Neural crest cell (in vitro differentiated cells): Measurements from ENCODE around the gene CLNK. TPM values are rescaled to one million over a fixed set of nuclear protein-coding genes. Genes with fewer than 3 reads are reported as not detected.

Source experiments
- DNase-seq: peaks from one replicate; pipeline ENCODE4 v3.0.0; 2021; ENCODE audit warnings: low read depth, mixed read lengths, low spot score
- H3K27ac Mint-ChIP-seq: one replicate; pipeline ENCODE4 v1.8.0; 2021; ENCODE audit warnings: mild to moderate bottlenecking, mixed read lengths; ENCODE audit not compliant: unreplicated experiment
- H3K27me3 Mint-ChIP-seq: 2 replicates; pipeline ENCODE4 v1.8.0; 2021; ENCODE audit warnings: low read depth, mild to moderate bottlenecking, mixed read lengths
- H3K36me3 Mint-ChIP-seq: 2 replicates; pipeline ENCODE4 v1.8.0; 2021; ENCODE audit warnings: low read depth, mild to moderate bottlenecking, mixed read lengths
- H3K4me1 Mint-ChIP-seq: 2 replicates; pipeline ENCODE4 v1.8.0; 2021; ENCODE audit warnings: mixed read lengths
- H3K4me3 Mint-ChIP-seq: one replicate; pipeline ENCODE4 v1.8.0; 2021; ENCODE audit warnings: mild to moderate bottlenecking, mixed read lengths
- H3K9me3 Mint-ChIP-seq: 2 replicates; pipeline ENCODE4 v1.8.0; 2021; ENCODE audit warnings: mixed read lengths
- total RNA-seq: library from RNA; stranded (reverse); gene quantifications from 2 replicates; pipeline ENCODE4 v1.2.1, GENCODE V29; 2021
- TF ChIP-seq, protein P1 (sequence below): fragments of 200-600 bp; sonication (generic); conservative IDR thresholded peaks from 2 replicates; pipeline ENCODE4 v1.5.0; 2021; ENCODE audit warnings: antibody characterized with exemption, mild to moderate bottlenecking

Gene CLNK
- total RNA-seq, 1 donor from 2014 or later, result not detected

- Mint-ChIP-seq H3K27me3 (no peaks in the 10 kb centered on the region), H3K4me1 (no peaks in the 10 kb centered on the region), H3K9me3 (peaks cover 7% of the 10 kb centered on the region), H3K27ac (no peak overlapping the region), H3K4me3 (no peak overlapping the region), H3K36me3 (no peaks in the 10 kb centered on the region)
- no peak for DNase-seq
- TF ChIP-seq, protein P1, sequence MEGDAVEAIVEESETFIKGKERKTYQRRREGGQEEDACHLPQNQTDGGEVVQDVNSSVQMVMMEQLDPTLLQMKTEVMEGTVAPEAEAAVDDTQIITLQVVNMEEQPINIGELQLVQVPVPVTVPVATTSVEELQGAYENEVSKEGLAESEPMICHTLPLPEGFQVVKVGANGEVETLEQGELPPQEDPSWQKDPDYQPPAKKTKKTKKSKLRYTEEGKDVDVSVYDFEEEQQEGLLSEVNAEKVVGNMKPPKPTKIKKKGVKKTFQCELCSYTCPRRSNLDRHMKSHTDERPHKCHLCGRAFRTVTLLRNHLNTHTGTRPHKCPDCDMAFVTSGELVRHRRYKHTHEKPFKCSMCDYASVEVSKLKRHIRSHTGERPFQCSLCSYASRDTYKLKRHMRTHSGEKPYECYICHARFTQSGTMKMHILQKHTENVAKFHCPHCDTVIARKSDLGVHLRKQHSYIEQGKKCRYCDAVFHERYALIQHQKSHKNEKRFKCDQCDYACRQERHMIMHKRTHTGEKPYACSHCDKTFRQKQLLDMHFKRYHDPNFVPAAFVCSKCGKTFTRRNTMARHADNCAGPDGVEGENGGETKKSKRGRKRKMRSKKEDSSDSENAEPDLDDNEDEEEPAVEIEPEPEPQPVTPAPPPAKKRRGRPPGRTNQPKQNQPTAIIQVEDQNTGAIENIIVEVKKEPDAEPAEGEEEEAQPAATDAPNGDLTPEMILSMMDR, result no peak
These were observed 18.6 kb upstream of the CLNK start for GRCh38 chr4:10703156-10703555.

- no peak overlapping the region for H3K27ac Mint-ChIP-seq
- TF ChIP-seq, protein P1, result no peak
- no peak for DNase-seq
- no peak overlapping the region for H3K4me3 Mint-ChIP-seq
- H3K27me3 Mint-ChIP-seq, result no peaks in the 10 kb centered on the region
- H3K36me3 Mint-ChIP-seq, result no peaks in the 10 kb centered on the region
- peaks cover 2% of the 10 kb centered on the region for H3K9me3 Mint-ChIP-seq
- H3K4me1 Mint-ChIP-seq, result no peaks in the 10 kb centered on the region
These were observed 17.3 kb upstream of the CLNK start for GRCh38 chr4:10701702-10702460.

DNA sequence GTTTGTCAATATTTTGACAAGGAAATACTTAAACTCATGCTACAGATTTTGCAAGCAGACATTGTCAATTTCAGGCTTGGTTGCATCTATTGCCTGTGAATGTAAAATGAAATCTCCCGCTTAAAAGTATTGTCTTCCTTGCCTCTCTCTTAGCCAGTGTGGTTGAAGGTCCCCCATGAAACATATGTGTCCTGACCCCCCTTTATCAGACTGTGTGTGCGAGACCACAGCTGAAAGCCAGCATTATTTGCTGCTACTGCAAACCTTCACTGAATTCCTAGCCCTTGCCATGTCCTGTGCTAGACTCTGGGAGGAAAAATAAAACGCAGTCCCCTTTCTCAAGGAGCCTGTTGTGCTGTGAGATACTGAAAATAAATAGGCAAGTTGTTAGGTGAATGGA, 16.6 kb upstream of the CLNK start:
- Mint-ChIP-seq H3K9me3 (peaks cover 2% of the 10 kb centered on the region), H3K27ac (no peak overlapping the region), H3K4me1 (no peaks in the 10 kb centered on the region), H3K4me3 (no peak overlapping the region), H3K27me3 (no peaks in the 10 kb centered on the region), H3K36me3 (no peaks in the 10 kb centered on the region)
- DNase-seq, result no peak
- TF ChIP-seq, protein P1, result no peak

- H3K36me3 Mint-ChIP-seq, result no peaks in the 10 kb centered on the region
These were observed 13.6 kb upstream of the CLNK start for GRCh38 chr4:10698172-10698571.

DNA sequence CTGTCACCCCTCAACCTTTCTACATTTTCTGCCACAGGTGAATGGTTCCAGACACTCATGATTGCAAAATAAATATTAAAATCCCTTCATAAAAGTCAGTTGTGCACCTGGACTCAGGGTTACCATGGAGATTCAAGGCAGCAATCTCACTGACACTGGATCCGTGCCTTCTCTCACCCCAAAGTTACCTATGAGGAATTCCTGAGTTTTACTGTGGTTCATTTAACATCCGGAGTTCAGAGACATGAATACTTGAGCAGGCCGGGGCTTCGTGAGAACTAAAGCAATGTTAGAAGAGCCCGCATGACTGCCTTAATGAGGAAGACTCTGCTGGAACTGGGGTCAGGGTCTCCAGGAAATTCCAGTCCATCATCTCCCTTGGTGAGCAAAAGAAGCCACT, 12.5 kb upstream of the CLNK start:
- no peak for DNase-seq
- H3K9me3 Mint-ChIP-seq, result peaks cover 2% of the 10 kb centered on the region
- no peaks in the 10 kb centered on the region for H3K36me3 Mint-ChIP-seq
- H3K27ac Mint-ChIP-seq, result no peak overlapping the region
- H3K4me1 Mint-ChIP-seq, result no peaks in the 10 kb centered on the region
- TF ChIP-seq, protein P1, result no peak
- H3K27me3 Mint-ChIP-seq, result no peaks in the 10 kb centered on the region
- H3K4me3 Mint-ChIP-seq, result no peak overlapping the region

More at GRCh38 chr4:10698172-10698571, 13.6 kb upstream of the CLNK start:
- Mint-ChIP-seq H3K9me3 (peaks cover 2% of the 10 kb centered on the region), H3K27me3 (no peaks in the 10 kb centered on the region), H3K4me1 (no peaks in the 10 kb centered on the region), H3K4me3 (no peak overlapping the region), H3K27ac (no peak overlapping the region)
- TF ChIP-seq, protein P1, result no peak
- no peak for DNase-seq
